Measurements from ENCODE around the gene BANF2.

BANF2 gene

DNA sequence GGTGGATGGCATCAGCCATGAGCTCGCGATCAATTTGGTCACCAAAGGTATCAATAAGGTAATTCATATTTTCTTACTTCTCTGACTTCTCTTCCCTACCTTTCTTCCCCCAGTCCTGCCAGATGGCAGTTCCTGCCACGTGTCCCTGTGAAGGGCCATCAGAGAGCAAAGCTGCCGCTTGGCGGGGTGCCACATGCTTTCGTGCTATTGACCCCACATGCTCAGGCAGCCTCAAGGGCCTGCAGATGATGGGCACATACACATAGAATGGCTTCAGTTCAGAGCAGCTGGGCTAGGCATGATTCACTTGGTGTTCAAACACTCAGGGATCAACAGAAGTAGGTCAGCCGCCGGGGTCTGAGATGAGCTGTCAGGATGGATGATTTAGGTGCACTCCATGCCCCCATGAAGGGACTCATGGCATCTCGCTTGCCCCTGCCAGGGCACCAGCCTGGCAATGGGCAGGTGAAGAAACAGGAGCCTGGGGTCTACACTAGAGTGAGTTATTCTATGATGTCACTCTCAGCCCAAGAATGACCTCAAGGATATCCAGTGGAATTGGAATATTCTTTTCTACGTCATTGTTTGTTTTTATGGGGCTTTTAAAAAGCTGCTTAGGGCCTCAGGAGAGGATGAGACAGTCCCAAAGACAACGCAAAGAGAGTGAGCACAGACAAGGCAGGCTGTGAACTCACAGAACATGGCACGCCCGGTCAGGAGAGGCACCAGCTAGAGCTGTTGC lies 25.5 kb downstream of the BANF2 start:
- H3K9ac ChIP-seq (ENCODE audit: low read length): no peak overlapping the region
- 0 out of 2 replicates have a peak, but pooled peaks cover 4% of the 10 kb centered on the region for H3F3A ChIP-seq (ENCODE audit: insufficient read depth, low read length)
- H4K20me1 ChIP-seq (ENCODE audit: insufficient read depth, low read length): no peaks in the 10 kb centered on the region
- no peak overlapping the region for H2AFZ ChIP-seq (ENCODE audit: low read length)
- H3K27me3 ChIP-seq (replicated peaks; ENCODE audit: insufficient read depth, low read length): no peaks in the 10 kb centered on the region
- no peaks in the 10 kb centered on the region for H3K9me2 ChIP-seq (replicated peaks; ENCODE audit: insufficient read depth, low read length)
- no peak overlapping the region for H3K4me3 ChIP-seq (ENCODE audit: low read length)
- TF ChIP-seq, protein P1, sequence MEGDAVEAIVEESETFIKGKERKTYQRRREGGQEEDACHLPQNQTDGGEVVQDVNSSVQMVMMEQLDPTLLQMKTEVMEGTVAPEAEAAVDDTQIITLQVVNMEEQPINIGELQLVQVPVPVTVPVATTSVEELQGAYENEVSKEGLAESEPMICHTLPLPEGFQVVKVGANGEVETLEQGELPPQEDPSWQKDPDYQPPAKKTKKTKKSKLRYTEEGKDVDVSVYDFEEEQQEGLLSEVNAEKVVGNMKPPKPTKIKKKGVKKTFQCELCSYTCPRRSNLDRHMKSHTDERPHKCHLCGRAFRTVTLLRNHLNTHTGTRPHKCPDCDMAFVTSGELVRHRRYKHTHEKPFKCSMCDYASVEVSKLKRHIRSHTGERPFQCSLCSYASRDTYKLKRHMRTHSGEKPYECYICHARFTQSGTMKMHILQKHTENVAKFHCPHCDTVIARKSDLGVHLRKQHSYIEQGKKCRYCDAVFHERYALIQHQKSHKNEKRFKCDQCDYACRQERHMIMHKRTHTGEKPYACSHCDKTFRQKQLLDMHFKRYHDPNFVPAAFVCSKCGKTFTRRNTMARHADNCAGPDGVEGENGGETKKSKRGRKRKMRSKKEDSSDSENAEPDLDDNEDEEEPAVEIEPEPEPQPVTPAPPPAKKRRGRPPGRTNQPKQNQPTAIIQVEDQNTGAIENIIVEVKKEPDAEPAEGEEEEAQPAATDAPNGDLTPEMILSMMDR (IDR thresholded peaks at IDR 0.05; ENCODE audit: low read length): no peak
- TF ChIP-seq EZH2 (optimal IDR thresholded peaks at IDR 0.05; ENCODE audit: low read depth, low read length) (no peak), EZH2phosphoT487 (IDR thresholded peaks at IDR 0.05; ENCODE audit: low read length) (no peak)
- H3K4me1 ChIP-seq (ENCODE audit: low read length): peaks cover 9% of the 10 kb centered on the region
- H3K79me2 ChIP-seq (ENCODE audit: low read length): no peaks in the 10 kb centered on the region
- no peaks in the 10 kb centered on the region for H3K9me3 ChIP-seq (replicated peaks; ENCODE audit: insufficient read depth, low read length)
- H3K27ac ChIP-seq (ENCODE audit: low read length): no peak overlapping the region
- no peaks in the 10 kb centered on the region for H3K36me3 ChIP-seq (replicated peaks; ENCODE audit: insufficient read depth, low read length)
- no peak overlapping the region for H3K4me2 ChIP-seq (ENCODE audit: low read depth, low read length)
- DNase-seq: no peak

- no peak overlapping the region for H2AFZ ChIP-seq (ENCODE audit: low read length)
- no peaks in the 10 kb centered on the region for H3K36me3 ChIP-seq (replicated peaks; ENCODE audit: insufficient read depth, low read length)
- no peak overlapping the region for H3K4me2 ChIP-seq (ENCODE audit: low read depth, low read length)
- H3K79me2 ChIP-seq (ENCODE audit: low read length): no peaks in the 10 kb centered on the region
- no peak overlapping the region for H3K27ac ChIP-seq (ENCODE audit: low read length)
- no peak for DNase-seq
- H4K20me1 ChIP-seq (ENCODE audit: insufficient read depth, low read length): no peaks in the 10 kb centered on the region
- no peaks in the 10 kb centered on the region for H3K9me2 ChIP-seq (replicated peaks; ENCODE audit: insufficient read depth, low read length)
- H3K27me3 ChIP-seq (replicated peaks; ENCODE audit: insufficient read depth, low read length): no peaks in the 10 kb centered on the region
- H3K4me1 ChIP-seq (ENCODE audit: low read length): no peaks in the 10 kb centered on the region
- no peak overlapping the region for H3K4me3 ChIP-seq (ENCODE audit: low read length)
- H3K9ac ChIP-seq (ENCODE audit: low read length): no peak overlapping the region
- no peaks in the 10 kb centered on the region for H3K9me3 ChIP-seq (replicated peaks; ENCODE audit: insufficient read depth, low read length)
- H3F3A ChIP-seq (ENCODE audit: insufficient read depth, low read length): no peaks in the 10 kb centered on the region
- TF ChIP-seq EZH2 (optimal IDR thresholded peaks at IDR 0.05; ENCODE audit: low read depth, low read length) (no peak), EZH2phosphoT487 (IDR thresholded peaks at IDR 0.05; ENCODE audit: low read length) (no peak)
- TF ChIP-seq, protein P1 (IDR thresholded peaks at IDR 0.05; ENCODE audit: low read length): no peak
Measured at GRCh38 chr20:17726902-17727301, 27.1 kb downstream of the BANF2 start.

DNA sequence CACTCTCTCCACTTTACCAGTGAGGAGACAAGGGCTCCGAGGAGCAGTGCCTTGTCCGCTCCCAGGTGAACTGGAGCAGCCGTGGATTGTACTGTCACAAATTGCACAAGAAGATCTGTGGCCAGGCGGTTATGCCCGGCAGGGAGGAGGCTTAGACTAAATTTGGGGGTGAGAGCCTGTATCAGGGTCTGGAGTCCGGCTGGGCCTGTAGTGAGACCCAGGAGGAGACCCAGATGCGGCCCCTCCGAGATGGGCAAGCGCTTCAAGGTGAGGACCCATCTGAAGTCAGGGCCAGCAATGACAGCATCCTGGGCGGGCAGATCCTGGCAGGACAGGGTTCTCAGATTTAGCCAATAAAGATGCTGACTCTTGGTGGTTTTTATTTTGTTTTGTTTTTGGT lies 27.6 kb downstream of the BANF2 start:
- Histone ChIP-seq H3K9me2 (replicated peaks; ENCODE audit: insufficient read depth, low read length) (no peaks in the 10 kb centered on the region), H3K9ac (ENCODE audit: low read length) (no peak overlapping the region), H3K9me3 (replicated peaks; ENCODE audit: insufficient read depth, low read length) (no peaks in the 10 kb centered on the region), H3K79me2 (ENCODE audit: low read length) (no peaks in the 10 kb centered on the region), H3F3A (ENCODE audit: insufficient read depth, low read length) (no peaks in the 10 kb centered on the region), H3K4me2 (ENCODE audit: low read depth, low read length) (no peak overlapping the region), H3K4me3 (ENCODE audit: low read length) (no peak overlapping the region), H2AFZ (ENCODE audit: low read length) (no peak overlapping the region), H3K27ac (ENCODE audit: low read length) (no peak overlapping the region), H3K4me1 (ENCODE audit: low read length) (no peaks in the 10 kb centered on the region), H3K36me3 (replicated peaks; ENCODE audit: insufficient read depth, low read length) (no peaks in the 10 kb centered on the region), H3K27me3 (replicated peaks; ENCODE audit: insufficient read depth, low read length) (no peaks in the 10 kb centered on the region), H4K20me1 (ENCODE audit: insufficient read depth, low read length) (no peaks in the 10 kb centered on the region)
- DNase-seq: no peak
- TF ChIP-seq EZH2phosphoT487 (IDR thresholded peaks at IDR 0.05; ENCODE audit: low read length) (no peak), EZH2 (optimal IDR thresholded peaks at IDR 0.05; ENCODE audit: low read depth, low read length) (no peak)
- TF ChIP-seq, protein P1 (IDR thresholded peaks at IDR 0.05; ENCODE audit: low read length): no peak
